Stimulated activated naive CD8-positive, alpha-beta T cell treated with anti-CD3 and anti-CD28 coated beads, Interleukin-15, Interleukin-2, amounts not matched to agents 100 ng/mL and 50 ng/mL, for 24 hours (primary cell): ENCODE measurements around the gene DPPA3.
"Not testable (repeated sequence)": the region's sequence is repeated elsewhere in the genome, so short reads cannot be mapped to it uniquely, and the experiment has no call there.

Experiments used
- H3K27ac Mint-ChIP-seq: one replicate; pipeline ENCODE4 v1.8.0; 2021; ENCODE audit warnings: mild to moderate bottlenecking, mixed read lengths
- H3K27me3 Mint-ChIP-seq: one replicate; pipeline ENCODE4 v1.8.0; 2021; ENCODE audit warnings: mixed read lengths
- H3K36me3 Mint-ChIP-seq: one replicate; pipeline ENCODE4 v1.8.0; 2021; ENCODE audit warnings: low read depth, mixed read lengths
- H3K4me1 Mint-ChIP-seq: one replicate; pipeline ENCODE4 v1.8.0; 2021; ENCODE audit warnings: low read depth, mixed read lengths
- H3K4me3 Mint-ChIP-seq: one replicate; pipeline ENCODE4 v1.8.0; 2021; ENCODE audit warnings: mild to moderate bottlenecking, mixed read lengths
- H3K9me3 Mint-ChIP-seq: one replicate; pipeline ENCODE4 v1.8.0; 2021; ENCODE audit warnings: mixed read lengths

Gene DPPA3

GRCh38 chr12:7751941-7752922 is 41.0 kb downstream of the DPPA3 start:
- not testable (repeated sequence) for H3K4me3 Mint-ChIP-seq, H3K36me3 Mint-ChIP-seq, H3K9me3 Mint-ChIP-seq, H3K4me1 Mint-ChIP-seq, H3K27ac Mint-ChIP-seq, H3K27me3 Mint-ChIP-seq

GRCh38 chr12:7755668-7756067 is 44.4 kb downstream of the DPPA3 start:
- H3K27ac Mint-ChIP-seq, H3K36me3 Mint-ChIP-seq, H3K27me3 Mint-ChIP-seq, H3K4me1 Mint-ChIP-seq, H3K9me3 Mint-ChIP-seq, H3K4me3 Mint-ChIP-seq: not testable (repeated sequence)

DNA sequence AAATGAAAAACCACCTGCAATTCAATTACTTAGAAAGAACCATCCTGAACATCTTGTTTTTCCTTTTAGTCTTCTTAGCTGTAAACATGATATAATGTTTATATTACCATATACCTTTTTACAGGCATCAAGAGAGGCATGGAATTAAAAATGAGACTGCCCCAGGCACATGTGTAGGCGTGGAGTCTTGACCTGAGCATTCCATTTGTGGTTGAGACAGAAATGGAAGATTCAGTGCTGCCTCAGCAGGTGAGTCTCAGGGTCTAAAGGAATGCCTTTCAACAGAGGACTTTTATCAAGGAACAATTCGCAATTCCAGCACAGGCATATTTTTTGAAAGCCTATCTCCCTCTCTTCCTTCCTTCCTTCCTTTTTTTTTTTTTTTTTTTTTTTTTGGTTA is 45.8 kb downstream of the DPPA3 start:
- Mint-ChIP-seq H3K27ac (no peak overlapping the region), H3K4me1 (peaks cover 9% of the 10 kb centered on the region), H3K27me3 (no peaks in the 10 kb centered on the region), H3K4me3 (no peak overlapping the region), H3K9me3 (no peaks in the 10 kb centered on the region), H3K36me3 (no peaks in the 10 kb centered on the region)

DNA sequence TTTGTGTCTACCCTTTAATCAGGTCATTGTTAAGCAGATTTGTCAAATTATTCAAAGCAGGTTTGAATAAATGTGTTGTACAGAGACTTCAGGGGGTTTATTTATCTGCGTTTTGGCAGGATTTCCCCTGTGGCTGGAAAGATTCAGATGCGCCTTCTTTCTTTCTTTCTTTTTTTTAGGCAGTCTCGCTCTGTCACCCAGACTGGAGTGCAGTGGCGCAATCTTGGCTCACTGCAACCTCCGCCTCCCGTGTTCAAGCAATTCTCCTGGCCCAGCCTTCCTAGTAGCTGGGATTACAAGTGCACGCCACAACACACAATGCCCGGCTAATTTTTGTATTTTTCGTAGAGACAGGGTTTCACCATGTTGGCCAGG is 47.5 kb downstream of the DPPA3 start:
- no peaks in the 10 kb centered on the region for H3K27me3 Mint-ChIP-seq

More for the DNA sequence above, 47.5 kb downstream of the DPPA3 start:
- Mint-ChIP-seq H3K9me3 (no peaks in the 10 kb centered on the region), H3K4me3 (no peak overlapping the region), H3K4me1 (peaks cover 5% of the 10 kb centered on the region), H3K36me3 (no peaks in the 10 kb centered on the region), H3K27ac (no peak overlapping the region)
